ENCODE measurements around the gene LIMS2. TPM values are rescaled to one million over a fixed set of nuclear protein-coding genes. Genes with fewer than 3 reads are reported as not detected.

The LIMS2 gene
- total and polyA plus RNA-seq, 10 donors, result 62.5 to 437 (median 115) TPM

- Histone ChIP-seq H3K9me3 (no peaks in the 10 kb centered on the region), H3K4me1 (peaks cover 0 to 87% (median 25%) of the 10 kb centered on the region in 6 donors), H3K27me3 (replicated peaks in 1 of 7) (no peaks in the 10 kb centered on the region), H3K27ac (no peak overlapping the region), H3K36me3 (peaks cover 0 to 54% (median 0%) of the 10 kb centered on the region in 6 donors), H3K4me3 (no peak overlapping the region)
- peak; percentile 62 for DNase-seq
- intact Hi-C loops (cut with DNase I; ENCODE audit: low total_unique reads), result no loop called here
- TF ChIP-seq CTCF (IDR thresholded peaks at IDR 0.05 in 8 of 11, conservative IDR thresholded peaks at IDR 0.05 in 3 of 11), result no peak
- TF ChIP-seq POLR2AphosphoS5 (IDR thresholded peaks at IDR 0.05), result no peak
- TF ChIP-seq POLR2A (IDR thresholded peaks at IDR 0.05), result no peak
- WGBS, 5 donors, result 86 to 100% (median 94%) methylated on average over 2 to 5 of the region's 5 CpGs
Measured at GRCh38 chr2:127624320-127624755, 51.0 kb downstream of the LIMS2 start.

- DNase-seq, result peak; percentile 74
- H3K9me3 ChIP-seq, result no peaks in the 10 kb centered on the region
- peaks cover 0 to 81% (median 25%) of the 10 kb centered on the region in 6 donors for H3K4me1 ChIP-seq
- H3K27me3 ChIP-seq (replicated peaks in 1 of 7), result no peaks in the 10 kb centered on the region
- H3K36me3 ChIP-seq, result peaks cover 0 to 54% (median 0%) of the 10 kb centered on the region in 6 donors
- no peak overlapping the region for H3K4me3 ChIP-seq
- TF ChIP-seq POLR2AphosphoS5 (IDR thresholded peaks at IDR 0.05) (peak in 2 of 3 donors; percentile 8 to 33), POLR2A (IDR thresholded peaks at IDR 0.05) (no peak)
- H3K27ac ChIP-seq, result no peak overlapping the region
- intact Hi-C loops (cut with DNase I; ENCODE audit: low total_unique reads), result no loop called here
- 87 to 93% (median 89%) methylated on average over 19 to 38 of the region's 38 CpGs for WGBS, 5 donors
Measured at GRCh38 chr2:127623388-127624319, 51.7 kb downstream of the LIMS2 start.

- 87 to 94% (median 91%) methylated on average over 15 to 21 of the region's 21 CpGs for WGBS, 5 donors
Measured at GRCh38 chr2:127622561-127623387, 52.6 kb downstream of the LIMS2 start.

GRCh38 chr2:127621981-127622431 lies 53.3 kb downstream of the LIMS2 start:
- peak; percentile 73 for DNase-seq
- no peak overlapping the region for H3K4me3 ChIP-seq
- H3K36me3 ChIP-seq, result peaks cover 0 to 46% (median 0%) of the 10 kb centered on the region in 6 donors
- intact Hi-C loops (cut with DNase I; ENCODE audit: low total_unique reads), result no loop called here
- peaks cover 0 to 72% (median 25%) of the 10 kb centered on the region in 6 donors for H3K4me1 ChIP-seq
- WGBS, 5 donors, result 94 to 97% (median 96%) methylated on average over 13 to 15 of the region's 15 CpGs
- peak overlapping the region in 2 of 8 donors; percentile 82 to 84 for H3K27ac ChIP-seq
- H3K27me3 ChIP-seq (replicated peaks in 1 of 7), result no peaks in the 10 kb centered on the region
- no peaks in the 10 kb centered on the region for H3K9me3 ChIP-seq
- no peak for TF ChIP-seq POLR2AphosphoS5 (IDR thresholded peaks at IDR 0.05)
- TF ChIP-seq POLR2A (IDR thresholded peaks at IDR 0.05), result no peak
- no peak for TF ChIP-seq CTCF (IDR thresholded peaks at IDR 0.05 in 8 of 11, conservative IDR thresholded peaks at IDR 0.05 in 3 of 11)

More at GRCh38 chr2:127622561-127623387, 52.6 kb downstream of the LIMS2 start:
- TF ChIP-seq POLR2AphosphoS5 (IDR thresholded peaks at IDR 0.05) (peak in 1 of 3 donors; percentile 14), POLR2A (IDR thresholded peaks at IDR 0.05) (no peak)
- H3K4me1 ChIP-seq, result peaks cover 0 to 74% (median 25%) of the 10 kb centered on the region in 6 donors
- DNase-seq, result peak; percentile 68
- no peaks in the 10 kb centered on the region for H3K27me3 ChIP-seq (replicated peaks in 1 of 7)
- no peaks in the 10 kb centered on the region for H3K9me3 ChIP-seq
- intact Hi-C loops (cut with DNase I; ENCODE audit: low total_unique reads), result no loop called here
- no peak overlapping the region for H3K4me3 ChIP-seq
- H3K27ac ChIP-seq, result peak overlapping the region in 2 of 8 donors; percentile 82 to 84
- H3K36me3 ChIP-seq, result peaks cover 0 to 52% (median 0%) of the 10 kb centered on the region in 6 donors

All from spleen (tissue), 11 donors.